ENCODE measurements around the gene PLCB4. TPM values are rescaled to one million over a fixed set of nuclear protein-coding genes. Genes with fewer than 3 reads are reported as not detected.

PLCB4 gene
- total and polyA plus RNA-seq, 7 experiments from 2014 or later, result 0.05 to 0.09 TPM; not detected in 5

DNA sequence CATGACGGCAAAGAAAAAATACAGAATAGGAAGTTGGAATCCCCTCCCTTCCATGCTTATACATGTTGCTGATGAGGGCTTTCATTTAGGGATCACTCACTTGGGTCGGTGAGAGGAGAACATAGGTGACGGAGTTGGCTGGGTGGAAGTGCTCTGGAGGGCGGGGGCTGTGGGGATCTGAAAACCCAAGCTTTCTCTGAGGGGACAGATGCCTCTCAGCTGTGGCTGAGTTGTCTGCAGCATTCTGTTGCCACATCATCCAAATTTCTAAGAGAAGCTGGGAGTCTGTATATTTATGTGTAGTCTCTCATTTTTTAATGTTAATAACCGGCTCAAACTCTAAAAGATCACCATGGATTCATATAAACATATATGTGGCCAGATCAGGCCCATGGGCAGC is 141.5 kb downstream of the PLCB4 start:
- H3K27ac ChIP-seq (ENCODE audit: low read depth, low read length), result no peak overlapping the region
- H3K27me3 Mint-ChIP-seq, result no peaks in the 10 kb centered on the region
- no peak overlapping the region for H3K27ac Mint-ChIP-seq
- POLR2A ChIA-PET, result no interaction called here
- intact Hi-C loops (cut with micrococcal nuclease), result no loop called here
- no peaks in the 10 kb centered on the region for H3K36me3 Mint-ChIP-seq
- CTCF ChIA-PET, result no interaction called here
- H3K9me3 ChIP-seq (ENCODE audit: control insufficient read depth in 2 of 3, low read length in 3 of 3), result no peaks in the 10 kb centered on the region
- H3K4me3 Mint-ChIP-seq, result no peak overlapping the region
- H3K9me3 Mint-ChIP-seq, result peaks cover 0 to 8% (median 2%) of the 10 kb centered on the region in 11 donors
- no peaks in the 10 kb centered on the region for H3K36me3 ChIP-seq (ENCODE audit: control insufficient read depth in 2 of 3, insufficient read depth in 3 of 3, low read length in 3 of 3)
- H3K4me3 ChIP-seq (ENCODE audit: low read length), result no peak overlapping the region
- no peaks in the 10 kb centered on the region for H3K4me1 ChIP-seq (ENCODE audit: control insufficient read depth in 2 of 2, insufficient read depth in 2 of 2, low read length in 2 of 2)
- DNase-seq (no peak), ATAC-seq (no peak)
- peaks cover 0 to 1% (median 0%) of the 10 kb centered on the region in 7 donors for H3K4me1 Mint-ChIP-seq
- H3K27me3 ChIP-seq (ENCODE audit: control insufficient read depth in 2 of 2, insufficient read depth in 2 of 2, low read length in 2 of 2), result no peaks in the 10 kb centered on the region

GRCh38 chr20:9211016-9211760 is 142.3 kb downstream of the PLCB4 start:
- Histone ChIP-seq H3K27me3 (ENCODE audit: control insufficient read depth in 2 of 2, insufficient read depth in 2 of 2, low read length in 2 of 2) (no peaks in the 10 kb centered on the region), H3K4me3 (ENCODE audit: low read length) (no peak overlapping the region), H3K36me3 (ENCODE audit: control insufficient read depth in 2 of 3, insufficient read depth in 3 of 3, low read length in 3 of 3) (no peaks in the 10 kb centered on the region), H3K4me1 (ENCODE audit: control insufficient read depth in 2 of 2, insufficient read depth in 2 of 2, low read length in 2 of 2) (no peaks in the 10 kb centered on the region), H3K27ac (ENCODE audit: low read depth, low read length) (no peak overlapping the region), H3K9me3 (ENCODE audit: control insufficient read depth in 2 of 3, low read length in 3 of 3) (no peaks in the 10 kb centered on the region)
- Mint-ChIP-seq H3K9me3 (peaks cover 0 to 8% (median 0%) of the 10 kb centered on the region in 11 donors), H3K27me3 (no peaks in the 10 kb centered on the region), H3K27ac (no peak overlapping the region), H3K4me1 (peaks cover 0 to 1% (median 0%) of the 10 kb centered on the region in 7 donors), H3K36me3 (no peaks in the 10 kb centered on the region), H3K4me3 (no peak overlapping the region)
- no peak for ATAC-seq
- no peak for DNase-seq
- intact Hi-C loops (cut with micrococcal nuclease), result no loop called here
- ChIA-PET CTCF (no interaction called here), POLR2A (no interaction called here)

DNA sequence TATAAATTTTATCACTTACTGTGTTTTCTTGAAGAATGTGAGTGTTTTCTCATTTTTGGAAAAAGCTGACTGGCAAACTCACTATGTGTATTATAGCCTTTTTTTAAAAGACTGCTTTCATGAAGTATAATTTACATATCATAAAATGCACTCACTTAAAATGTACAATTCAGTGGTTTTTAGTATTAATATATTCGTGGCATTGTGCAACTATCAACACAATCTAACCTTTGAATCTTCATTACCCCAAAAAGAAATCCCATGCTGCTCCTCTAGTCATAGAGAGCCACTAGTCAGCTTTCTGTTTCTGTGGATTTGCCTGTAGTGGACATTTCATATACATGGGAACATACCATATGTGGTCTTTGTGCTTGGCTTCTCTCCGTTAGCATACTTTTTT is 143.8 kb downstream of the PLCB4 start:
- no peaks in the 10 kb centered on the region for H3K9me3 ChIP-seq (ENCODE audit: control insufficient read depth in 2 of 3, low read length in 3 of 3)
- no peak overlapping the region for H3K27ac ChIP-seq (ENCODE audit: low read depth, low read length)
- Mint-ChIP-seq H3K4me3 (no peak overlapping the region), H3K27me3 (no peaks in the 10 kb centered on the region), H3K36me3 (no peaks in the 10 kb centered on the region), H3K9me3 (peaks cover 0 to 8% (median 0%) of the 10 kb centered on the region in 11 donors), H3K4me1 (peaks cover 0 to 1% (median 0%) of the 10 kb centered on the region in 7 donors), H3K27ac (no peak overlapping the region)
- no peaks in the 10 kb centered on the region for H3K36me3 ChIP-seq (ENCODE audit: control insufficient read depth in 2 of 3, insufficient read depth in 3 of 3, low read length in 3 of 3)
- DNase-seq (no peak), ATAC-seq (no peak)
- POLR2A ChIA-PET, result no interaction called here
- no peak overlapping the region for H3K4me3 ChIP-seq (ENCODE audit: low read length)
- no peaks in the 10 kb centered on the region for H3K4me1 ChIP-seq (ENCODE audit: control insufficient read depth in 2 of 2, insufficient read depth in 2 of 2, low read length in 2 of 2)
- intact Hi-C loops (cut with micrococcal nuclease), result no loop called here
- CTCF ChIA-PET, result no interaction called here
- H3K27me3 ChIP-seq (ENCODE audit: control insufficient read depth in 2 of 2, insufficient read depth in 2 of 2, low read length in 2 of 2), result no peaks in the 10 kb centered on the region

DNA sequence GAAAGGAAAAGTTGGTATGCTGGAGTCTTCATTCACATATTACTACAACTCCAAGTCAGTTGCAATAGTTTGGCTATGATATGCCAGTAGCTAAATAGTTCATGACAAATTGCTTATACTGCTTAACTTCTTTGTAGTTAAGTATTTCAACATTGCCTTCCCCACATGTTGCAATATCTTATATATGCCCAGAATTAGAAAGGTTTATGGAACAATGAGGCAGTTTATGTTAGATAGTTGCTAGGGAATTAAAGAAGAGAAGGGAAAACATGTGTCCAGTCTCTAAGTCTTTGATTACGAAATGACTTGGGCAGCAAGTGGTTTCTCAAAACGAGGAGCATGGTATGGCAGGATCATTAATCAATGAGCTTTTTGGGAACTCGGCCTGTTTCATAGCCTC is 145.8 kb downstream of the PLCB4 start:
- no peaks in the 10 kb centered on the region for H3K4me1 ChIP-seq (ENCODE audit: control insufficient read depth in 2 of 2, insufficient read depth in 2 of 2, low read length in 2 of 2)
- Mint-ChIP-seq H3K4me3 (no peak overlapping the region), H3K27ac (no peak overlapping the region), H3K36me3 (no peaks in the 10 kb centered on the region), H3K27me3 (no peaks in the 10 kb centered on the region), H3K9me3 (peaks cover 0 to 8% (median 0%) of the 10 kb centered on the region in 11 donors), H3K4me1 (peaks cover 0 to 1% (median 0%) of the 10 kb centered on the region in 7 donors)
- no peak for ATAC-seq
- no peaks in the 10 kb centered on the region for H3K9me3 ChIP-seq (ENCODE audit: control insufficient read depth in 2 of 3, low read length in 3 of 3)
- H3K36me3 ChIP-seq (ENCODE audit: control insufficient read depth in 2 of 3, insufficient read depth in 3 of 3, low read length in 3 of 3), result no peaks in the 10 kb centered on the region
- no peak overlapping the region for H3K4me3 ChIP-seq (ENCODE audit: low read length)
- no peak overlapping the region for H3K27ac ChIP-seq (ENCODE audit: low read depth, low read length)
- ChIA-PET CTCF (no interaction called here), POLR2A (no interaction called here)
- no peaks in the 10 kb centered on the region for H3K27me3 ChIP-seq (ENCODE audit: control insufficient read depth in 2 of 2, insufficient read depth in 2 of 2, low read length in 2 of 2)
- DNase-seq, result no peak
- intact Hi-C loops (cut with micrococcal nuclease), result no loop called here

GRCh38 chr20:9215539-9215938 is 146.7 kb downstream of the PLCB4 start:
- H3K9me3 Mint-ChIP-seq, result peaks cover 0 to 8% (median 0%) of the 10 kb centered on the region in 11 donors
- H3K4me3 ChIP-seq (ENCODE audit: low read length), result no peak overlapping the region
- no peak overlapping the region for H3K27ac Mint-ChIP-seq
- no peak overlapping the region for H3K4me3 Mint-ChIP-seq
- no peak for ATAC-seq
- no peaks in the 10 kb centered on the region for H3K9me3 ChIP-seq (ENCODE audit: control insufficient read depth in 2 of 3, low read length in 3 of 3)
- no peaks in the 10 kb centered on the region for H3K27me3 Mint-ChIP-seq
- H3K36me3 Mint-ChIP-seq, result no peaks in the 10 kb centered on the region
- no peaks in the 10 kb centered on the region for H3K27me3 ChIP-seq (ENCODE audit: control insufficient read depth in 2 of 2, insufficient read depth in 2 of 2, low read length in 2 of 2)
- H3K4me1 Mint-ChIP-seq, result peaks cover 0 to 1% (median 0%) of the 10 kb centered on the region in 7 donors
- no peaks in the 10 kb centered on the region for H3K4me1 ChIP-seq (ENCODE audit: control insufficient read depth in 2 of 2, insufficient read depth in 2 of 2, low read length in 2 of 2)
- DNase-seq, result no peak
- H3K36me3 ChIP-seq (ENCODE audit: control insufficient read depth in 2 of 3, insufficient read depth in 3 of 3, low read length in 3 of 3), result no peaks in the 10 kb centered on the region
- intact Hi-C loops (cut with micrococcal nuclease), result no loop called here
- POLR2A ChIA-PET, result no interaction called here
- CTCF ChIA-PET, result no interaction called here
- H3K27ac ChIP-seq (ENCODE audit: low read depth, low read length), result no peak overlapping the region

DNA sequence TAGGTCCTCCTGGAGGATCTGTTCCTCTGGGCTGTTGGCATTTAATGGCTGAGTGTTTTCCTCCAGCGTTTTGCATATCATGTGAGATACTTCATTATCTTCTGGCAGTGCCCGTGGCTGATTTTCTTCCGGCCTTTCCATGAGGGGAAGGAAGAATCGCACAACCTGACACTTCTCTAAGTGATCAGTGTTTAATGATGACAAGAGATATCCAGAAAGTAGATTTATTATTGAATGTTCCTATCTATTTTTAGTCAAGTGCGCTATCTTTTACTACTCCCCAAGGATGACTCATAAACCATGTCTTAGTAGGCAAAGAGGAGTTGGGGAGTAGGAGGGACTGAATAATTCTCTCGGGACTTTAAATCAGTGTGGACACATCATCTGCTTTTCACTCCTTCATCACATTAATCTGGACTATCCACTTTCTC is 149.7 kb downstream of the PLCB4 start:
- ATAC-seq, result no peak
- no peaks in the 10 kb centered on the region for H3K36me3 Mint-ChIP-seq
- Histone ChIP-seq H3K4me3 (ENCODE audit: low read length) (no peak overlapping the region), H3K36me3 (ENCODE audit: control insufficient read depth in 2 of 3, insufficient read depth in 3 of 3, low read length in 3 of 3) (no peaks in the 10 kb centered on the region), H3K4me1 (ENCODE audit: control insufficient read depth in 2 of 2, insufficient read depth in 2 of 2, low read length in 2 of 2) (no peaks in the 10 kb centered on the region), H3K9me3 (ENCODE audit: control insufficient read depth in 2 of 3, low read length in 3 of 3) (no peaks in the 10 kb centered on the region), H3K27me3 (ENCODE audit: control insufficient read depth in 2 of 2, insufficient read depth in 2 of 2, low read length in 2 of 2) (no peaks in the 10 kb centered on the region), H3K27ac (ENCODE audit: low read depth, low read length) (no peak overlapping the region)
- peaks cover 0 to 1% (median 0%) of the 10 kb centered on the region in 7 donors for H3K4me1 Mint-ChIP-seq
- intact Hi-C loops (cut with micrococcal nuclease), result no loop called here
- POLR2A ChIA-PET, result no interaction called here
- no peak overlapping the region for H3K27ac Mint-ChIP-seq
- H3K9me3 Mint-ChIP-seq, result peaks cover 0 to 8% (median 0%) of the 10 kb centered on the region in 11 donors
- CTCF ChIA-PET, result no interaction called here
- no peaks in the 10 kb centered on the region for H3K27me3 Mint-ChIP-seq
- DNase-seq, result no peak
- H3K4me3 Mint-ChIP-seq, result no peak overlapping the region

DNA sequence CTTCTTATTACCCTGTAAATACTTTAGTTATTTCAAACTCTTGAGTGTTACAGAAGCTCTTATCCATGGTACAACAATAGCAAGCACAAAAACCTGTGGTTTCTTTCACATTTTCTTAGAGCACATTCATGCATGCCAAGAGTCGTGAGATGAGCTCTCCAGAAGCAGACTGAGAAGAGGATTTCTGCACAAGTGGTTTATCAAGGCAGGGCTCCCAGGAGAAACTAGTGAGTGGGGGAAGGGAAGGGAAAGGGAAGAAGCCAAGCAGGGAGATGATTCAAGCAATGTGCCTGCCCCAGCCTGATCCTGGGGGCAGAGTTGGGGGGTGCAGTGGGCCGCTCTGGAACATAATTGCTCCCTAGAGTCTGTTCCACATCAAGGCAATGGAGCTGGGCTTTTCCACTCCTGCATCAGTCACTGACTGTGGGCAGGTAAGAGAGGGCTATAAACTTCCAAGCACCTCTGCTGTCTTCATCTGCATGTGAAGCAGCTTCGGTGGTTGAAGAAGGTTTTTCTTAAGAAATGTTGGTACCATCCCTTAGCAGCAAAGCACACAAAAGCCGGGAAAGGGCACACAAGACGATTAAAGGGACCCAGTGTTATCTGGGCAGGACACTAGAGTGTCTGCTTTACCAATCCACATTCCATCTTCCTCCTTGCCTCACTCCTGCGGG is 152.1 kb downstream of the PLCB4 start:
- ATAC-seq, result no peak
- Histone ChIP-seq H3K4me1 (ENCODE audit: control insufficient read depth in 2 of 2, insufficient read depth in 2 of 2, low read length in 2 of 2) (no peaks in the 10 kb centered on the region), H3K27ac (ENCODE audit: low read depth, low read length) (no peak overlapping the region), H3K9me3 (ENCODE audit: control insufficient read depth in 2 of 3, low read length in 3 of 3) (no peaks in the 10 kb centered on the region), H3K4me3 (ENCODE audit: low read length) (no peak overlapping the region), H3K27me3 (ENCODE audit: control insufficient read depth in 2 of 2, insufficient read depth in 2 of 2, low read length in 2 of 2) (no peaks in the 10 kb centered on the region), H3K36me3 (ENCODE audit: control insufficient read depth in 2 of 3, insufficient read depth in 3 of 3, low read length in 3 of 3) (no peaks in the 10 kb centered on the region)
- H3K36me3 Mint-ChIP-seq, result no peaks in the 10 kb centered on the region
- DNase-seq, result no peak
- ChIA-PET POLR2A (no interaction called here), CTCF (no interaction called here)
- H3K4me1 Mint-ChIP-seq, result no peaks in the 10 kb centered on the region
- peak overlapping the region in 1 of 9 donors; percentile 35 for H3K27ac Mint-ChIP-seq
- intact Hi-C loops (cut with micrococcal nuclease), result no loop called here
- H3K9me3 Mint-ChIP-seq, result peaks cover 0 to 4% (median 2%) of the 10 kb centered on the region in 11 donors
- no peaks in the 10 kb centered on the region for H3K27me3 Mint-ChIP-seq
- no peak overlapping the region for H3K4me3 Mint-ChIP-seq

All from naive thymus-derived CD4-positive, alpha-beta T cell (primary cell).